Trophoblast cell (in vitro differentiated cells and primary cell): ENCODE results near the gene CYP24A1.

Experiments
- DNase-seq, 2 donors: peaks; one replicate each; pipeline ENCODE4 v3.0.0-alpha.2; 2016
- H2AFZ ChIP-seq: 2 replicates; pipeline ENCODE4 v1.6.1; 2013; ENCODE audit warnings: low read length, moderate library complexity, mild to moderate bottlenecking; ENCODE audit not compliant: insufficient read depth, poor library complexity
- H2AK5ac ChIP-seq: 2 replicates; pipeline ENCODE4 v1.6.1; 2013; ENCODE audit warnings: mild to moderate bottlenecking, low read length
- H2BK120ac ChIP-seq: 2 replicates; pipeline ENCODE4 v1.6.1; 2013; ENCODE audit warnings: low read length, mild to moderate bottlenecking, moderate library complexity; ENCODE audit not compliant: insufficient read depth, poor library complexity
- H2BK12ac ChIP-seq: 2 replicates; pipeline ENCODE4 v1.6.1; 2013; ENCODE audit warnings: mild to moderate bottlenecking, low read length, moderate library complexity
- H2BK5ac ChIP-seq: 2 replicates; pipeline ENCODE4 v1.6.1; 2013; ENCODE audit warnings: low read length, low read depth, moderate library complexity, mild to moderate bottlenecking; ENCODE audit not compliant: poor library complexity
- H3K14ac ChIP-seq: 2 replicates; pipeline ENCODE4 v1.6.1; 2013; ENCODE audit warnings: mild to moderate bottlenecking, low read length
- H3K18ac ChIP-seq: 2 replicates; pipeline ENCODE4 v1.6.1; 2013; ENCODE audit warnings: mild to moderate bottlenecking, low read length
- H3K23ac ChIP-seq: 2 replicates; pipeline ENCODE4 v1.6.1; 2013; ENCODE audit warnings: low read length
- H3K27ac ChIP-seq: 2 replicates; pipeline ENCODE4 v1.5.1; 2013; ENCODE audit warnings: low read depth, mild to moderate bottlenecking, inconsistent platforms, low read length, moderate library complexity
- H3K27me3 ChIP-seq: 2 replicates; pipeline ENCODE4 v1.6.1; 2013; ENCODE audit warnings: inconsistent platforms, mild to moderate bottlenecking, low read length, moderate library complexity; ENCODE audit not compliant: insufficient read depth
- H3K36me3 ChIP-seq, 2 experiments: 1 replicate in 1 of 2; 2 replicates in 1 of 2; pipeline ENCODE4 v1.6.1; 2013; ENCODE audit warnings: low read length in 2 of 2, mild to moderate bottlenecking in 2 of 2, moderate library complexity in 1 of 2; ENCODE audit not compliant: insufficient read depth in 2 of 2, control insufficient read depth in 1 of 2
- H3K4ac ChIP-seq: 2 replicates; pipeline ENCODE4 v1.6.1; 2013; ENCODE audit warnings: low read depth, mild to moderate bottlenecking, low read length, moderate library complexity
- H3K4me1 ChIP-seq, 2 experiments: 1 replicate in 1 of 2; 2 replicates in 1 of 2; pipeline ENCODE4 v1.6.1; 2013; ENCODE audit warnings: low read length in 2 of 2, mild to moderate bottlenecking in 2 of 2, moderate library complexity in 1 of 2; ENCODE audit not compliant: insufficient read depth in 2 of 2, control insufficient read depth in 1 of 2
- H3K4me2 ChIP-seq: 2 replicates; pipeline ENCODE4 v1.6.1; 2013; ENCODE audit warnings: inconsistent platforms, mild to moderate bottlenecking, low read length, moderate library complexity
- H3K4me3 ChIP-seq: 2 replicates; pipeline ENCODE4 v1.5.1; 2013; ENCODE audit warnings: mild to moderate bottlenecking, low read depth, low read length, inconsistent platforms
- H3K79me1 ChIP-seq: one replicate; pipeline ENCODE4 v1.6.1; 2013; ENCODE audit warnings: low read length
- H3K79me2 ChIP-seq: 2 replicates; pipeline ENCODE4 v1.6.1; 2013; ENCODE audit warnings: low read length, mild to moderate bottlenecking; ENCODE audit not compliant: control insufficient read depth, insufficient read depth, poor library complexity
- H3K9ac ChIP-seq: 2 replicates; pipeline ENCODE4 v1.6.1; 2013; ENCODE audit warnings: mild to moderate bottlenecking, low read length
- H3K9me3 ChIP-seq: 2 replicates; pipeline ENCODE4 v1.6.1; 2013; ENCODE audit warnings: low read depth, mild to moderate bottlenecking, control low read depth, inconsistent platforms, low read length; ENCODE audit not compliant: insufficient read depth
- H4K12ac ChIP-seq: 2 replicates; pipeline ENCODE4 v1.6.1; 2013; ENCODE audit warnings: low read depth, mild to moderate bottlenecking, low read length, moderate library complexity
- H4K8ac ChIP-seq: 2 replicates; pipeline ENCODE4 v1.6.1; 2013; ENCODE audit warnings: low read depth, mild to moderate bottlenecking, low read length, moderate library complexity
- H4K91ac ChIP-seq: one replicate; pipeline ENCODE4 v1.6.1; 2013; ENCODE audit warnings: low read depth, mild to moderate bottlenecking, low read length, moderate library complexity
- WGBS: extraction: QIAGEN DNeasy Blood & Tissue Kit; methylation state at CpG from one replicate; pipeline ENCODE4 v1.1.7; 2013; ENCODE audit warnings: missing lambda C conversion rate; ENCODE audit not compliant: insufficient read length, insufficient coverage; ENCODE audit errors: extremely low coverage; 5-methylcytosine and 5-hydroxymethylcytosine counted together

The CYP24A1 gene

DNA sequence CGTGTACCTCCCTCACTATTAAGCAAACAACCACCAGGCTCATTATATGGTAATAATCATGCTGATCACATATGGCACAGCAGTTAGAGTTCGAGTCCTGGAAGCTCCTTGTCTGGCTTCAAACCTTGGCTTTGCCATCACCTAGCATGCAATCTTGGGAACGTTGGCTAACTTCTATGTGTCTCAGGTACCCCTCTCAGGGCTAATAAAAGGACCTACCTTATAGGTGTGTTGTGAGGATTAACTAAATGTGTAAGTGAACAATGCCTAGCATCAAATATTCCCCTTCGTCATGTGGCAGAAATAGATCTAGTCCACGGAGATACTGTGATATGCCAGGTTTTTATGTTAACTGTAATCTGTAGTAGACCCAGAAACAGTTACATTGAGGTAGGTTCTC lies 10.4 kb downstream of the CYP24A1 start:
- Histone ChIP-seq H3K4ac (no peak overlapping the region), H3K23ac (no peak overlapping the region), H4K8ac (no peak overlapping the region), H3K27me3 (no peaks in the 10 kb centered on the region), H4K91ac (no peak overlapping the region), H2AK5ac (no peak overlapping the region), H3K4me2 (no peak overlapping the region), H3K9me3 (no peaks in the 10 kb centered on the region), H4K12ac (no peak overlapping the region), H3K9ac (no peak overlapping the region), H3K4me3 (no peak overlapping the region), H2AFZ (no peak overlapping the region), H3K4me1 (no peaks in the 10 kb centered on the region), H3K79me1 (no peaks in the 10 kb centered on the region), H3K27ac (no peak overlapping the region), H3K18ac (no peak overlapping the region), H3K79me2 (no peaks in the 10 kb centered on the region), H3K14ac (no peak overlapping the region), H2BK12ac (no peak overlapping the region), H2BK120ac (no peak overlapping the region), H3K36me3 (peaks cover 0 to 3% of the 10 kb centered on the region in 2 experiments), H2BK5ac (no peak overlapping the region)
- no peak for DNase-seq
- no CpG with 5 or more reads among the region's 5 CpGs for WGBS

DNA sequence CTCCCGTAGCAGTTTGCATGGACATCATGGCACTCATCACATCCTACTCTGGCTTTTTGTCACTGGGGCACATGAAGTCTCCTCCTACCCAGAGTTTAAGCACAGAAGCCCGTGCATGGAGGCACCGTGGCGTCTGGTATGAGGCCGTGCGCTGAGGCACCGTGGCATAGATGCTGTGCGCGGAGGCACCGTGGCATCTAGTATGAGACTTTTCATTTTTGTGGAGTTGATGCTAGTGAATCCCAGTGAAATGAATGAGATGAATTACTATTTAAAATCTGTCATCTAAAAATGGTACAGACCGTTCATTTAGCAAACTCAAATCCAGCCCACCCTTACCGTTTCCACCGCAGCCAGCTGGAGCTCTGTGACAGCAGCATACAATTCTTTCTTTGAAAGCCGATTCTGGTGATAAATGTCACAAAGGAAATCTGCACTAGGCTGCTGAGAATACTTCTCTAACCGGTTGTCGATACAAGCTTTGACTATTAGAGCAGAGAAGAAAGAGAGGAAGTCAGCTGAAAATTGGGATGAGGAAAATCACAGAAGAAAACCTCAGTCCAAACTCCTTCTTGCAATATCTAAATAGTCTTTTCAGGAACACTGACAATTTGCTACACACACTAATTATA lies 11.3 kb downstream of the CYP24A1 start:
- Histone ChIP-seq H3K36me3 (peaks cover 0 to 3% of the 10 kb centered on the region in 2 experiments), H4K8ac (no peak overlapping the region), H3K9ac (no peak overlapping the region), H4K12ac (no peak overlapping the region), H2BK12ac (no peak overlapping the region), H3K79me2 (no peaks in the 10 kb centered on the region), H3K9me3 (no peaks in the 10 kb centered on the region), H3K4me1 (no peaks in the 10 kb centered on the region), H3K79me1 (no peaks in the 10 kb centered on the region), H2BK5ac (no peak overlapping the region), H3K14ac (no peak overlapping the region), H3K27me3 (no peaks in the 10 kb centered on the region), H3K4me3 (no peak overlapping the region), H3K27ac (no peak overlapping the region), H2BK120ac (no peak overlapping the region), H2AFZ (no peak overlapping the region), H3K18ac (no peak overlapping the region), H3K23ac (no peak overlapping the region), H4K91ac (no peak overlapping the region), H3K4ac (no peak overlapping the region), H2AK5ac (no peak overlapping the region), H3K4me2 (no peak overlapping the region)
- DNase-seq = no peak
- no CpG with 5 or more reads among the region's 16 CpGs for WGBS

DNA sequence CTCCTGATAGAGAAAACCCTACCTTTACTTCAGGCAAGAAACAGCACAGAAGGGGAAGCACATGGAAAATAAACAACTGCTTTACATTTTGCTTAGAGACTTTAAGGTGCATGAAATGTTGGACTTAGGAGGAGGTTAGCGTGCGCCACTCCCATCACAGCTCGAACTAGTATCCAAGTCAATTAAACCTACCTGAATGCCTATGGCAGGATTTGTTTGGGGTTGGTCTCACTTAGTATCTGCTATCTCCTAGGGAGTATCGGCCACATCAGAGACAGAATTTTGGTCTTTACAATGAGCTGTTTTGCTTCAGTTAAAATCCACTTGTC lies 12.0 kb downstream of the CYP24A1 start:
- Histone ChIP-seq H3K18ac (no peak overlapping the region), H4K12ac (no peak overlapping the region), H3K4me3 (no peak overlapping the region), H2AK5ac (no peak overlapping the region), H3K27me3 (no peaks in the 10 kb centered on the region), H3K4me1 (no peaks in the 10 kb centered on the region), H3K27ac (no peak overlapping the region), H3K4ac (no peak overlapping the region), H3K36me3 (peaks cover 0 to 3% of the 10 kb centered on the region in 2 experiments), H2BK12ac (no peak overlapping the region), H4K8ac (no peak overlapping the region), H2AFZ (no peak overlapping the region), H2BK5ac (no peak overlapping the region), H3K9ac (no peak overlapping the region), H4K91ac (no peak overlapping the region), H3K23ac (no peak overlapping the region), H2BK120ac (no peak overlapping the region), H3K9me3 (no peaks in the 10 kb centered on the region), H3K4me2 (no peak overlapping the region), H3K14ac (no peak overlapping the region), H3K79me2 (no peaks in the 10 kb centered on the region), H3K79me1 (no peaks in the 10 kb centered on the region)
- DNase-seq = no peak
- WGBS = no CpG with 5 or more reads among the region's 4 CpGs

DNA sequence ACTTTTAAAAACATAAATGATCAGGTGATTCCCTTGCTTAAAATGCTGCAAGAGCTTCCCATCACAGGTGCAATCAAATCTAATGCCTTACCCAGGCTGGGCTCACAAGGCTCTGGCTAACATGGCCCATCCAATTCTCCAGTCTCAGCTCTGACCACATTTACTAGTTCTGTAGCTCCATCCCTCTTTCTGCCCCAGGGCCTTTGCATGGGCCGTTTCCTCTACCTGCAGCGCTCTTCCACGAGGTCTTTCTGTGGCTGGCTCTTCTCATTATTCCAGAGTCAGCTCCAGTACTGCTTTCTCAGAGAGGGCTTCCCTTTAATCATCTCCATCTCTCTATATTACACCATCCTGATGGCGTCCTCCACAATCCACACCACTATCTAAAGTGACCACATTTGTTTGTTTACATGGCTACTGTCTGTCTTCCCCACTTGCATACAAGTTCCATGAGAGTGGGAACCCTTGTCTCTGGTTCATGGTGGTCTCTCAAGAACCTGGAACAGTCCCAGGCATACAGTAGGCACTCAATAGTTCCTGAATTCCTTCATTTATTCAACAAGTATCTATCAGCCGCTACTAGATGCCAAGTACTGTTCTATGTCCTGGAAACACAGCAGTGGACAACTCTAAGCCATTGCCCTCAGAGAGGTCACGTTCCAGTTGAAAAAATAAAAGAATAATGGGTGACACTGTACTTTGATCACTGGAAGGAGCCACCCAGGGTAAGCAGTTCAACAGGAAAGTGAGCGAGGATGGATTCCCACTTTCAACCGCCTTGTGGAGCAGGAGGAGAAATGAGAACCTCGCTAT lies 12.6 kb downstream of the CYP24A1 start:
- Histone ChIP-seq H3K4me2 (no peak overlapping the region), H3K4me3 (no peak overlapping the region), H2AFZ (no peak overlapping the region), H3K27me3 (no peaks in the 10 kb centered on the region), H3K4me1 (no peaks in the 10 kb centered on the region), H4K8ac (no peak overlapping the region), H4K91ac (no peak overlapping the region), H3K79me1 (no peaks in the 10 kb centered on the region), H3K14ac (no peak overlapping the region), H3K23ac (no peak overlapping the region), H3K9me3 (no peaks in the 10 kb centered on the region), H2BK12ac (no peak overlapping the region), H4K12ac (no peak overlapping the region), H3K4ac (no peak overlapping the region), H3K18ac (no peak overlapping the region), H3K27ac (no peak overlapping the region), H2BK120ac (no peak overlapping the region), H3K79me2 (no peaks in the 10 kb centered on the region), H2BK5ac (no peak overlapping the region), H3K36me3 (peaks cover 0 to 3% of the 10 kb centered on the region in 2 experiments), H3K9ac (no peak overlapping the region), H2AK5ac (no peak overlapping the region)
- no peak for DNase-seq
- no CpG with 5 or more reads among the region's 9 CpGs for WGBS
